ENCODE measurements around the gene FOXP3.

The FOXP3 gene

GRCh38 chrX:49276207-49276606 lies 11.7 kb upstream of the FOXP3 start:
- in situ Hi-C loops (cut with HindIII; ENCODE audit: low sequenced_read_pairs) = no loop called here

- in situ Hi-C loops (cut with HindIII; ENCODE audit: low sequenced_read_pairs) = no loop called here
Observed at GRCh38 chrX:49273181-49273727, 8.7 kb upstream of the FOXP3 start.

GRCh38 chrX:49272421-49272820 lies 7.9 kb upstream of the FOXP3 start:
- in situ Hi-C loops (cut with HindIII; ENCODE audit: low sequenced_read_pairs) = no loop called here

- in situ Hi-C loops (cut with HindIII; ENCODE audit: low sequenced_read_pairs) = no loop called here
Observed at GRCh38 chrX:49271341-49271740, 6.8 kb upstream of the FOXP3 start.

GRCh38 chrX:49270249-49270921 lies 5.9 kb upstream of the FOXP3 start:
- in situ Hi-C loops (cut with HindIII; ENCODE audit: low sequenced_read_pairs) = no loop called here

GRCh38 chrX:49269767-49270248 lies 5.3 kb upstream of the FOXP3 start, which contains the start of gene PPP1R3F:
TSS of gene PPP1R3F (plus strand) at chrX:49269793. CDS start at chrX:49269870, 77 bp downstream.
- in situ Hi-C loops (cut with HindIII; ENCODE audit: low sequenced_read_pairs) = no loop called here

- in situ Hi-C loops (cut with HindIII; ENCODE audit: low sequenced_read_pairs) = no loop called here
Observed at GRCh38 chrX:49269010-49269766, 4.7 kb upstream of the FOXP3 start.

GRCh38 chrX:49268702-49269009 lies 4.1 kb upstream of the FOXP3 start:
- in situ Hi-C loops (cut with HindIII; ENCODE audit: low sequenced_read_pairs) = no loop called here

- in situ Hi-C loops (cut with HindIII; ENCODE audit: low sequenced_read_pairs) = no loop called here
Observed at GRCh38 chrX:49266523-49267445, 2.3 kb upstream of the FOXP3 start.

GRCh38 chrX:49263631-49264030 lies 879 bp downstream of the FOXP3 start:
- in situ Hi-C loops (cut with HindIII; ENCODE audit: low sequenced_read_pairs) = no loop called here

- in situ Hi-C loops (cut with HindIII; ENCODE audit: low sequenced_read_pairs) = no loop called here
Observed at GRCh38 chrX:49262603-49263002, 1.9 kb downstream of the FOXP3 start.

GRCh38 chrX:49260221-49260985 lies 4.1 kb downstream of the FOXP3 start:
- in situ Hi-C loops (cut with HindIII; ENCODE audit: low sequenced_read_pairs) = no loop called here

- in situ Hi-C loops (cut with HindIII; ENCODE audit: low sequenced_read_pairs) = loop anchor here (10.0 kb wide), 1 partner anchor 104 kb away; no protein-coding TSS in a partner anchor
Observed at GRCh38 chrX:49258749-49259124, 5.8 kb downstream of the FOXP3 start.

GRCh38 chrX:49257846-49258748 lies 6.4 kb downstream of the FOXP3 start:
- in situ Hi-C loops (cut with HindIII; ENCODE audit: low sequenced_read_pairs) = loop anchor here (10.0 kb wide), 1 partner anchor 103 kb away; no protein-coding TSS in a partner anchor

- in situ Hi-C loops (cut with HindIII; ENCODE audit: low sequenced_read_pairs) = loop anchor here (10.0 kb wide), 1 partner anchor 102 kb away; no protein-coding TSS in a partner anchor
Observed at GRCh38 chrX:49257074-49257790, 7.3 kb downstream of the FOXP3 start.

- in situ Hi-C loops (cut with HindIII; ENCODE audit: low sequenced_read_pairs) = loop anchor here (10.0 kb wide), 1 partner anchor 102 kb away; no protein-coding TSS in a partner anchor
Observed at GRCh38 chrX:49256268-49256995, 8.1 kb downstream of the FOXP3 start.

GRCh38 chrX:49254639-49255038 lies 9.9 kb downstream of the FOXP3 start:
- in situ Hi-C loops (cut with HindIII; ENCODE audit: low sequenced_read_pairs) = loop anchor here (10.0 kb wide), 1 partner anchor 100 kb away; no protein-coding TSS in a partner anchor

Measured in endothelial cell of hepatic sinusoid (primary cell).